GM03348 (cell line): ENCODE results near the gene PDE6G.

ENCODE experiments used
- DNase-seq: peaks from one replicate; pipeline ENCODE4 v3.0.0; 2012; ENCODE audit warnings: low spot score

PDE6G gene

DNA sequence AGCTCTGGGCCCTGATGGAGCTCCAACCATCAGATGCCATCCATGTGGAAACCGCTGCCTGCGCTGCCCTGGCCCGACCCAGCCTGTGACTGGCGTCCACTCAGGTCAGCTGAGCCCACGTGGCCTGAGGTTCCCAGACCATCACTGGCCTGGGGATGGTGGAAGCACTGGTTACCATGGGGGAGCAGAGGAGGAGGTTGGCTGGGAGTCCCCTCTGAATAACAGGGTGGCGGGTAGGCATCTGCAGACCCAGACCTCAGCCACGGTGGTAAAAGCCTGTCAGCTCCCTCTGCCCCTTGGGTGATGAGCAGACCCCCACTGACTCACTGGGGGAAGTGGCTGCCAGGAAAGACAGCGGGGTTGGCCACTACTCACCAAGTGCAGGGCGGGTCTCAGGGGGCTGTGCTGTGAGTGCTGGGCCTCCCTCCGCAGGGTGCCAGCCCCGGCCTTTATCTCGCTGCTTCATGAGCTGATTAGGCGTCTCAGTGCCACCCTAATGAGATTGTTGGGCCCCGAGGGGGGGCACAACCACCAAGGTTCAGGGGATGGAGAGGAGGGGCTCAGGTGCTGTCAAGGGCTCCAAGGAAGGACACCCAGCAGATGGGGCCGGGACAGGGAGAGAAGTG lies at the start of gene PDE6G:
TSS of gene PDE6G (minus strand) at position 425 of the 626 bp plus-strand sequence. CDS start 3,237 bp downstream, outside the sequence.
- no peak for DNase-seq

DNA sequence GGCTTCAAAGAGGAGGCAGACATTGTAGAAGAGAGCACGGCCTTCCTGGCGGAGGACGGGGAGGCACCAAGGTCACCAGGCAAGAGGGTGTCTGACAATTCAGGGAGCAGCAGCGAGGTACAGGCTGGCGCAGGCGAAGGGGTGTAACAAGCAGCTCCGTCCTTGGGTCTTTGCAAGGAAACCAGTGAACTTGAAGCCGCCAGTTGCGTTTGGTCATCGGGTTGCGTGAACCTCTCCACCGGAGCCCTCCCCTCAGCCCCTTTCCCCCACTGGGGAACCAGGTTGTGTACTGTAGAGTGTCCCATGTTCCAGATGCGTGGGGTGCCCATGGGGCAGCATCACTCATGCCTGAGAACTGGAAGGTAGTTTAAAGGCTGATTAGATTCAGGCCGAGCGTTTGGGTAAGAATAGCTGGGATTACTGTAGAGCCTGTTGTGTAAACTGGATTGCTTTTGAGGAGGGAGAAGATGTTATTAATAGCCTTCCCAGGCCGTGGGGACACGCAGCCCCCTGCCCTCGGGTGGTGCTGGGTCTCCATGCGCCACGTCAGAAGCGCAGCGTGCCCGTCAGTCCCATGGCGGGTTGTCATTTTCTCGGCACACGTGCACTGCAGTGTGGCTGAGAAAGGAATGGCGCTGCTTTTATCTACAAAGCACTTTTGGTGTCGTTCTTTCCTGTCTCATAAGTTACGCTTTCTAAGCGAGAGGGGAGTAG lies 49.3 kb upstream of the PDE6G start:
- DNase-seq = no peak

DNA sequence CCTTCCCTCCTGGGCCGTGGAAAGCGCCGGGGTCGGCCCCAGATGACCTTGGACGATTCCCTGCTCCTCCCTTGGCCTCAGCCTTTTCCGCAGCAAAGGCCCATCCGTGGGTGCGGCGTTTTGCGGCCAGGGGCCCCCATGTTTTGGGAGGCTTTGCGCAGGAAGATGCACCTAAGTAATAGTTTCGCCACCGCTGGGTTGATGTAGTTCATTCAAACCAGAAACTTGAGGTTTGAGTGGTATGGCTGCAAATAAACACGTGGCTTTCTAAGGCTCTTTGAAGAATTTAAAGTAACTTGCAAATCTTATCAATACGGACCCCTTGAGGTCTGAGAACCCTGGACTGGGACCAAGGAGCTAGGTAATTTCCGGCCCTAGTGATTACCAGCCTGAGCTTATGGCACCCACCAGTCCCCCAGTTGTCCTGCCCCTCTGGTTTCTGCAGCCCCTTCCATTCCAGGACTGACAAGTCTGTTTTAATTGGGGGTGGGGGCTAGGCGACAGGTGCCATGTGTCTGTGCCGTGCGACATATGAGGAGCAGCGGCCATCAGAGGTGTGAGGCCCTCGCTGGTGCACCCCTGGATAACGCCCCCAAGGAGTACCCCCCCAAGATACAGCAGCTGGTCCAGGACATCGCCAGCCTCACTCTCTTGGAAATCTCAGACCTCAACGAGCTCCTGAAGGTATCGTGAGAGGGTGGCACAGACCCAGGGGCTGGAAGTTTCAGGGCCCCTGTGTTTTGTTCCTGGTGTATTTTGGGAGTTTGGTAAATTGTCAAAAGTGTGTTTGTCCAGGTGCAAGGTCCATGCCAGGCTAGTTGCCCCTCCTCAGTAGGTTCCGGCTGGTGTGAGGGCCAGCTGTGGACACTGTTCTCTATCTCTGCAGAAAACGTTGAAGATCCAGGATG lies 47.7 kb upstream of the PDE6G start:
- DNase-seq = no peak

DNA sequence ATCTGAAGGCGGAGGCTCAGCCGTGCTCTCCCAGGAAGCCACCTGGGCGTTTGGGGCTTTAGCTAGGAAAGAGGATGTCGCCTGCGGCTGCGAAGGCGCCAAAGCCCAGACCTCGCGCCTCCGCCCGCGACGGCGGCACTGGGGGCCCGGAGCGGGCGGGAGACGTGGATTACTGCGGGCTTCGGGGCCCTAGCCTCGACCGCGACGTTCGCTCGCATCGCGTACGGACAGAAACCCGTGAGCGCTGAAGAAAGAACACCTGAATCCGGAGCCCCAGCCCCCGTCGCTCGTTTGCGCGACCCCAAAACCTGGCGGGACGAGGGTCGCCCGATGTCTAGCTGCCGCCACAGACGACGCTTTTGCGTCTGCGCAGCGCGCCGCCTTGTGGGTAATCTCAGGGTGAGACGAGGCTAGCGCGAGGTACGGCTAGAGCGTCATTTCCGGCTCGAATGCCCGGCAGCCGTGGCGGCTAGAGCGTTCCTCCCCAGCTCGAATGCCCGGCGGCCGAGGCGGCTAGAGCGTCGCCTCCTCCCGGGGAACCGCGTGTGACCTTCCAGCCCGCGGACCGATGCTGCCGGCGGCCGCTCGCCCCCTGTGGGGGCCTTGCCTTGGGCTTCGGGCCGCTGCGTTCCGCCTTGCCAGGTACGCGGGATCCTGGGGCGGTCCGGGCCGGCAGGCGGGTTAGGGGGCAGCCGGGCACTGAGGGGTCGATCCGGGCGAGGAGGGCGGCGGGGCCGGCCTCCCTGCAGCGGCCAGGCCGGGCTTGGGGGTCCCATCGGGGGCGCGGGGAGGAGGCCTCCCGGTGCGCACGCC lies 46.8 kb upstream of the PDE6G start, which contains the start of gene MRPL12:
TSS of gene MRPL12 (plus strand) at position 434 of the 813 bp plus-strand sequence. CDS start at position 569, 135 bp downstream.
- peak; percentile 96 for DNase-seq

DNA sequence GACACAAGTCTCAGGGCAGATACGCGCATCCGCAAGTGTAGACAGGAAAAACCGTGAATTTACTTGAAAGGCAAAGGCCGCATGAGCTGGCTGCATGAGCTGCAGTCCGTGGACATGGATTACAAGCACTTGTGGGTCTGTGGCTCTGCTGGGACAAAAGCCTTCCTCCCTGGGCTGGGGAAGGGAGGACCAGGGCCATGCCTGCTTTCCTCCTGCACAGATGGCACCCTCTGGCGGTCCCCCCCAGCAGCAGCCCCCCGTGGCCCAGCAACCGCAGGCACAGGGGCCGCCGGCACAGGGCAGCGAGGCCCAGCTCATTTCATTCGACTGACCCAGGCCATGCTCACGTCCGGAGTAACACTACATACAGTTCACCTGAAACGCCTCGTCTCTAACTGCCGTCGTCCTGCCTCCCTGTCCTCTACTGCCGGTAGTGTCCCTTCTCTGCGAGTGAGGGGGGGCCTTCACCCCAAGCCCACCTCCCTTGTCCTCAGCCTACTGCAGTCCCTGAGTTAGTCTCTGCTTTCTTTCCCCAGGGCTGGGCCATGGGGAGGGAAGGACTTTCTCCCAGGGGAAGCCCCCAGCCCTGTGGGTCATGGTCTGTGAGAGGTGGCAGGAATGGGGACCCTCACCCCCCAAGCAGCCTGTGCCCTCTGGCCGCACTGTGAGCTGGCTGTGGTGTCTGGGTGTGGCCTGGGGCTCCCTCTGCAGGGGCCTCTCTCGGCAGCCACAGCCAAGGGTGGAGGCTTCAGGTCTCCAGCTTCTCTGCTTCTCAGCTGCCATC lies 45.1 kb upstream of the PDE6G start:
- DNase-seq = peak; percentile 40

DNA sequence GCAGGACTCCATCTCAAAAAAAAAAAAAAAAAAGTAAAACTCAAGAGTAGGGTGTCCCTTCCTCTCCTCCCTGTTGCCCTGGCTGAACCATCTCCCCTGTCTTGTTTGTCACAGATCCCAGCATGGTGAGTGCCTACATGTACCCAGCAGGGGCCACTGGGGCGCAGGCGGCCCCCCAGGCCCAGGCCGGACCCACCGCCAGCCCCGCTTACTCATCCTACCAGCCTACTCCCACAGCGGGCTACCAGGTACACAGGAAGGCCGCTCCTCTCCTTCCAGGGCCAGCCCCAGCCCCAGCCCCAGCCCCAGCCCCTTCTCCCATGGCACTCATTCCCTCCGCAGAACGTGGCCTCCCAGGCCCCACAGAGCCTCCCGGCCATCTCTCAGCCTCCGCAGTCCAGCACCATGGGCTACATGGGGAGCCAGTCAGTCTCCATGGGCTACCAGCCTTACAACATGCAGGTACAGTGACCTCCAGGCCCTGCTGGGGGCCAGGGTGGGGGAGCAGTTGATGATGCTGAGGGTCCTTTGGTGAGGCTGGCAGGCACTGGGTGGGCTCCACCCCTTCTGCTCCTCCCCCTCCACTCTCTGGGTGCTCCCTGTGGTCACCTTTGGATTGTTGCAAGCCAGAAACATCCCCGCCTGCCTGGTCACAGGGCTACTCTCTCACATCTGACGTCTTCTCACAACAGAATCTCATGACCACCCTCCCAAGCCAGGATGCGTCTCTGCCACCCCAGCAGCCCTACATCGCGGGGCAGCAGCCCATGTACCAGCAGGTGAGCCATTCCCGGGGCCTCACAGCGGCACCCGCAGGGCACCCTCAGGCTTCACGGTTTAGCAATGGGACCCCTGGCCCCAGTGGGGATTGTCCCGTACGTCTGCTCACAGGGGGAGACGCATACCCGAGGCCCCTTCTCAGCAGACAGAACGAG lies 44.3 kb upstream of the PDE6G start:
- no peak for DNase-seq

DNA sequence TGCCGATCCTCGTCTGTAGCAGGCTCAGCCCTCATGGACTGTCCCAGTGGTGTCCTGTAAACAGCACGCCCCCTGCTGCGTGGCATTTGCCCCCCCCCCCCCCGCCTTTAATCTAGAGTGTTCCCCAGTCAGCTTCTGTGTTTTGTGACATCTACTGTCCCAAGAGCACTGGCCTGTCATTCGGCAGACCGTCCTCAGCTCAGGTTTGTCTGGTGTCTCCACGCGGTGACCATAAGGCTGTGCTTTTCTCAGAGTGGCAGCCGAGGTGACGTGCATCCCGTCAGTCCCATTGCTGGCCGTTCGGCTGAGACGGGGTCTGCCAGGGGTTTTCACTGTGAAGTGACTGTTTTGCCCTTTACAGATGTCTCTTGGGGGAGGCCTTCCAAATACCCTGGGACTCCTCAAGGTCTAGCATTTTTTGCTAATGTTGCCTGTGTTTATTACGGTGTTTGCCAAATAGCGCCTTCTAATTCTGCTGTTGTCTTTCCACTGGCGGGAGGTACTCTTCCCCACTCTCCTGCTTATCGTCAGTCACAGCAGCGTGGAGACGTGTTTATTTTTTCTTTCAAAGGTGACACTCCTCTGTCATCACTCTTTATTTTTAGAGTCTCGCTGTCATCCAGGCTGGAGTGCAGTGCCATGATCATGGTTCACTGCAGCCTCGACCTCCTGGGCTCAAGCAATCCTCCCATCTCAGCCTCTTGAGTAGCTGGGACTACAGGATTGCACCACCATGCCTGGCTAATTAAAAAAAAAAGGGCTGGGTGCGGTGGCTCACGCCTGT lies 41.1 kb upstream of the PDE6G start:
- no peak for DNase-seq

DNA sequence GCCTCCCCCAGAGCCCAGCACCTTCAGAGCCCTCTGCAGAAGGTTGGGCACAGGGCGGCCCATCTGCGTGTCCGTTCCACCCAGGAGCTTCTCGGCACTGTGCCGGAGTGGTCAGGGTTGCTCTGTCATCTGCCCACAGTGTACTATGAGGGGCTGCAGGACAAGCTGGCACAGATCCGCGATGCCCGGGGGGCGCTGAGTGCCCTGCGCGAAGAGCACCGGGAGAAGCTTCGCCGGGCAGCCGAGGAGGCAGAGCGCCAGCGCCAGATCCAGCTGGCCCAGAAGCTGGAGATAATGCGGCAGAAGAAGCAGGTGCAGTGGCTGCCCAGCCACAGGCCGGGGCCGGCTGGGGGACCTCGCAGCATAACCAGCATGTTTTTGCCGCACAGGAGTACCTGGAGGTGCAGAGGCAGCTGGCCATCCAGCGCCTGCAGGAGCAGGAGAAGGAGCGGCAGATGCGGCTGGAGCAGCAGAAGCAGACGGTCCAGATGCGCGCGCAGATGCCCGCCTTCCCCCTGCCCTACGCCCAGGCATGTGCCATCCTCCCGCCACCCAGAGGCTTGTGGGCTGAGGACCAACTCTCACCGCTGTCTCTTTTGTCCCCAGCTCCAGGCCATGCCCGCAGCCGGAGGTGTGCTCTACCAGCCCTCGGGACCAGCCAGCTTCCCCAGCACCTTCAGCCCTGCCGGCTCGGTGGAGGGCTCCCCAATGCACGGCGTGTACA lies 40.0 kb upstream of the PDE6G start:
- no peak for DNase-seq

DNA sequence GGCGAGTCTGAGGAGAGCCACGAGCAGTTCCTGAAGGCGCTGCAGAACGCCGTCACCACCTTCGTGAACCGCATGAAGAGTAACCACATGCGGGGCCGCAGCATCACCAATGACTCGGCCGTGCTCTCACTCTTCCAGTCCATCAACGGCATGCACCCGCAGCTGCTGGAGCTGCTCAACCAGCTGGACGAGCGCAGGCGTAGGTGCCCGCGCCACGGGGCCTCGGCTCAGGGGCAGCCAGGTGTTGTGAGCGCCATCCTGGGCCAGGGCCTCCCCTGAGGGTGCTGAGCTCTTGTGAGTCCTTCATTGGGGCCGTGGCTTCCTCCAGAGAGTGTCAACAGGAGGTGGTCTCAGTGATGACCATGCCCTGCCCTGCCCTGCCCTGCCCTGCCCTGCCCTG lies 39.5 kb upstream of the PDE6G start:
- DNase-seq = no peak

DNA sequence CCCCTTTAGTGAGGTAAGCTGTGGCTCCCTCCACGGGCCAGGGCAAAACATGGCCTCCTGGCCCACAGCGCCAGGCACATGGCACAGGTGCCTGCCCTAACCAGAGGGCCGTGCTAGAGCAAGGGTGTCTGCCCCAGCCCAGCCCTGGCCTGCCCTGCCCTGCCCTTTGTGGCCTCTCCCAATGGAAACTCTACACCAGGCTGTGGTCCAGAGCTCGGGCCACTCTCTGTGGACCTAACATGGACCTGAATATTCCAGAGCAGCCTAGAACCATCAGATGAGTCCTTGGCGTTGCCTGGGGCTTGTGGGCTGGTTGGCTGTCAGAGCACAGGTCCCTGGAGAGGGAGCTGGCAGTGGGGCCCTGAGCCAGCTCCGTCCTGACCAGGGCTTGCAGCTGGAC lies 38.9 kb upstream of the PDE6G start:
- no peak for DNase-seq

DNA sequence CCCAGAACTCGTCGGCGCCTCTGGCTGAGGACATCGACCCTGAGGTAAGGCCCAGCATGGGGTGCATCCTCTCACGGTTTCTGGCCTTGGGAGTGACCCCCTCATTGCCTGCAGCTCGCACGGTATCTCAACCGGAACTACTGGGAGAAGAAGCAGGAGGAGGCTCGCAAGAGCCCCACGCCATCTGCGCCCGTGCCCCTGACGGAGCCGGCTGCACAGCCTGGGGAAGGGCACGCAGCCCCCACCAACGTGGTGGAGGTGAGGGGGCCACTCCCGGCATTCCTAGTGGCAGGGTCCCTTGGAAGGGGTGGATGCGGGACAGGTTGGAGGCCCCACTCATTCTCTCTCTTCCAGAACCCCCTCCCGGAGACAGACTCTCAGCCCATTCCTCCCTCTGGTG lies 38.5 kb upstream of the PDE6G start:
- DNase-seq = no peak

DNA sequence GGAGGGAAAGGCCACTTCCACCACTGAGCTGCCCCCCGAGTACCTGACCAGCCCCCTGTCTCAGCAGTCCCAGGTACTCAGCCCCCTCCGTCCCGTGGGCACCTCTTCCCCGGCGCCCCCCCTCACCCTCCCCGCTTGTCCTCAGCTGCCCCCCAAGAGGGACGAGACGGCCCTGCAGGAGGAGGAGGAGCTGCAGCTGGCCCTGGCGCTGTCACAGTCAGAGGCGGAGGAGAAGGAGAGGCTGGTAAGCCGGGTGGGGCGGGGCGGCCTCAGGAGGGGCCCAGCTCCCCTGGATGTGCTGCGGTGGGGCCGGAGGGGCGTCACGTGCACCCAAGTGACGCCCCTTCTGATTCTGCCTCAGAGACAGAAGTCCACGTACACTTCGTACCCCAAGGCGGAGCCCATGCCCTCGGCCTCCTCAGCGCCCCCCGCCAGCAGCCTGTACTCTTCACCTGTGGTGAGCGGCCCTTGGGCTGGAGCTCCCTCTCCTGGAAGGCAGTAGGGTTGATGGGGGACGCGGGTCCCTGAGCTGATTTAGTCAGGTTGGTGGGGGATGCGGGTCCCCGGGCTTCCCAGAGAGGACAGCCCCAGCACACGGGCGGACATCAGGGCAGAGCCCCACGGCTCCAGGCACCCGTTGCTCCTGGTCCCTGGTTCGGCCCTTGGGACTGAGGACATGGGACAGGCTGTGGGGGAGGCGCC lies 37.3 kb upstream of the PDE6G start:
- no peak for DNase-seq

DNA sequence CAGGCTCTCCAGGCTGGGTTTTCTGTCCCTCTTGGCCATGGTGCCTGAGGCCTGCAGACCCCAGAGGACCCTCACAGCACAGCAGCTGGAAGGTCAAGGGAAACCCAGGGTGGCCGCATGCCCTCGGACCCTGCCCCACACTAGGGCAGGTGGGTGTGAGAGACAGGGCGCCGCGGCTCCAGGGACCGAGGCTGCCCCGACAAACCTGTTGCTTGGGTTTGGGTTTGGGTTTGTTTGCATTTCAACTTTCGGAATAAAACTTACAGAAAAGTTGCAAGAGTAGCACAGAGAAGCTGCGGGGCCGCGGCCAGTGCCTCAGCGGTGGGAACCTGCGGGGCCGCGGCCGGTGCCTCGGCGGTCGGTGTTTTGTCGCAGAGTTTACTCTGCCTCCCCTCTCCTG lies 35.3 kb upstream of the PDE6G start:
- DNase-seq = no peak

DNA sequence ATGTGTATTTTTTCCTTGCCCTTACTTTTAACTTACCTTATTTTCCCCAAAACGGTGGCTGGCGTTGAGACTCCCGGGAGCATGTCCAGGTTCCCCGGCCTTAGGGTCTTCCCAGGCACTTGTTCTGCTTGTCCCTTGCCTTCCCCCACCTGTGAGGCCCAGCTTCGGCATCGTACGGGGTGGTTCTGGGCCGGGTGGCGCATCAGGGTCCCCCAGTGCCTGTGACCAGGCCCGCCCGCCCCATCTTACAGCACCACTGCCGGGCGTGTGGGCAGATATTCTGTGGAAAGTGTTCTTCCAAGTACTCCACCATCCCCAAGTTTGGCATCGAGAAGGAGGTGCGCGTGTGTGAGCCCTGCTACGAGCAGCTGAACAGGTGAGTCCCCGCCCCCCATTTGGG lies 34.9 kb upstream of the PDE6G start:
- DNase-seq = no peak

DNA sequence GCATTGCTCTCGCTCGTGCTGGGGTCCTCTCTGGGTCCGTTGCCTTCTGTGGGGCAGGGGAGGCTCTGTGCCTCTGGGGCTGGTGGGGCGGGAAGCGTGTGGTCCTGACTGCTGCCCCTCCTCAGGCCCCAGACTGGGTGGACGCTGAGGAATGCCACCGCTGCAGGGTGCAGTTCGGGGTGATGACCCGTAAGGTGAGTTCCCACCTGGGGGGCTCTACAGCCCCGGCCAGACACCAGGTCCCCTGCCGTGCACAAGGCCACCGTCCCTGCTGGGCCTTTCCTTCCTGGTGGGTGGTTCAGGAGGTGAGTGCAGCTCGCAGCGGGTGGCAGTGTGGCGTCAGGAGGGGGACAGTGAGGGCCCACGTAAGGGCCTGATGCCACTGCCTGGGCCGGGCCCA lies 34.2 kb upstream of the PDE6G start:
- no peak for DNase-seq

DNA sequence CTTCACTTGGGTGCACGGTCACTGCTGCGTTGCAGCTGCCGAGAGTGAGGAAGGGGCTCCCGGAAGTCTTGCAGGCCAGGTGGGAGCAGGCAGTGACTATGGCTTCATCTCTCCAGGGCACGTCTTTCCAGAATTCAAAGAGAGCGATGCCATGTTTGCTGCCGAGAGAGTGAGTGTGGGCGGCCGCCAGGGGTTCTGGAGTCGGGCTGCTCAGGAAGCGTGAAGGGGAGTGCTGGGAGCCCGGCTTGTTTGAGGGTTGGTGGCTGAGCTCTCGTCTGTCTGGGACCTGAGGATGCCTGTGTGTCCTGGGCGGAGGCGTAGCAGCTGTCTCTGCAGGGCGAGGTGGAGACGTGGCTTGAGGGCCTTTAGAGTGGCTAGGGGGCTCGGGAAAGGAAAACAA lies 33.7 kb upstream of the PDE6G start:
- DNase-seq = no peak

DNA sequence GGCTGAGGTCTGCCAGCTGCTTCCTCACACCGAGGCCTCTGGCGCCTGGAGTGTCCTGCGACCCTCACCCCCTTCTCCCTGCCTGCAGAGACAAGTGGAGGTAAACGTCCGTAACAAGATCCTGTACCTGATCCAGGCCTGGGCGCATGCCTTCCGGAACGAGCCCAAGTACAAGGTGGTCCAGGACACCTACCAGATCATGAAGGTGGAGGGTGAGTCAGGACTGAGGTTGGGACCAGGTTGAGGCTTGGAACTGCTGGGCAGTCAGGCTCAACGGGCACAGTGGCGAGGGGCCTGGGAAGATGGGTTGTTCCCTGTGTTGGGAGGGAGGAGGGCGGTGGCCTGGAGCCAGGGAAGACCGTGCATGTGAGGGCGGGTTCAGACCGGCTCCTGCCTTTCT lies 32.3 kb upstream of the PDE6G start:
- DNase-seq = no peak
